Thymus (tissue), 11 donors: Measurements from ENCODE around the gene KCNAB1. TPM values are rescaled to one million over a fixed set of nuclear protein-coding genes. Genes with fewer than 3 reads are reported as not detected.
"Not testable (repeated sequence)": the region's sequence is repeated elsewhere in the genome, so short reads cannot be mapped to it uniquely, and the experiment has no call there.

Experiments used
- DNase-seq, 9 donors: peaks; one replicate each; pipeline ENCODE4 v3.0.0-alpha.2; 2013; ENCODE audit warnings: low spot score in 9 of 9, low read depth in 6 of 9, missing footprints in 1 of 9
- H3K27ac ChIP-seq, 2 donors: one replicate each; pipeline ENCODE4 v1.5.1; 2013; ENCODE audit warnings: control low read depth in 1 of 2, low read depth in 1 of 2, low read length in 1 of 2, mild to moderate bottlenecking in 1 of 2, moderate library complexity in 1 of 2
- H3K27me3 ChIP-seq, 2 donors: one replicate each; pipeline ENCODE4 v1.5.1; 2013; ENCODE audit warnings: low read length in 1 of 2; ENCODE audit not compliant: control insufficient read depth in 2 of 2, insufficient read depth in 1 of 2
- H3K36me3 ChIP-seq, 2 donors: one replicate each; pipeline ENCODE4 v1.5.1; 2013; ENCODE audit warnings: low read length in 1 of 2, mild to moderate bottlenecking in 1 of 2, moderate library complexity in 1 of 2; ENCODE audit not compliant: control insufficient read depth in 2 of 2, insufficient read depth in 2 of 2
- H3K4me1 ChIP-seq, 2 donors: one replicate each; pipeline ENCODE4 v1.5.1; 2013; ENCODE audit warnings: low read length in 2 of 2; ENCODE audit not compliant: control insufficient read depth in 2 of 2, insufficient read depth in 2 of 2
- H3K4me3 ChIP-seq, 2 donors: one replicate each; pipeline ENCODE4 v1.5.1; 2013; ENCODE audit warnings: low read length in 2 of 2, control low read depth in 1 of 2, mild to moderate bottlenecking in 1 of 2
- H3K9me3 ChIP-seq, 2 donors: one replicate each; pipeline ENCODE4 v1.5.1; 2013; ENCODE audit warnings: low read length in 1 of 2, mild to moderate bottlenecking in 1 of 2; ENCODE audit not compliant: control insufficient read depth in 2 of 2, insufficient read depth in 1 of 2
- WGBS: extraction: QIAGEN DNeasy Blood & Tissue Kit; methylation state at CpG from one replicate; pipeline ENCODE4 v1.1.7; 2013; 5-methylcytosine and 5-hydroxymethylcytosine counted together
- polyA plus RNA-seq: library from polyadenylated mRNA; stranded (reverse); fragments of 200-250 nt; gene quantifications from one replicate; pipeline ENCODE4 v1.2.3, GENCODE V29; 2013
- total RNA-seq: library from RNA; stranded (reverse); fragments of 120-200 nt; gene quantifications from one replicate; pipeline ENCODE4 v1.2.4, GENCODE V29; 2013
- donor health status: healthy.

KCNAB1 gene
- total and polyA plus RNA-seq, 2 donors, result 1.0 to 4.0 TPM

DNA sequence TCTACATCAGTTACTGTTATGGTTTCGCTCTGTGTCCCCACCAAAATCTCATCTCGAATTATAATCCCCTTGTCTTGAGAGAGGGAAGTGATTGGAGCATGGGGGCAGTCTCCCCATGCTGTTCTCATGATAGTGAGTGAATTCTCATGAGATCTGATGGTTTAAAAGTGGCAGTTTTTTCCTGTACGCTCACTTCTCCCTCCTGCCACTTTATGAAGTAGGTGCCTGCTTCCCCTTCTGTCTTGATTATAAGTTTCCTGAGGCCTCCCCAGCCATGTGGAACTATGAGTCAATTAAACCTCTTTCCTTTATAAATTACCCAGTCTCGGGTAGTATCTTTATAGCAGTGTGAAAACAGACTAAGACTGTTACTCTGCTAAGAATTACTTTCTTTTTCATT, 449.5 kb downstream of the KCNAB1 start:
- H3K36me3 ChIP-seq, H3K4me1 ChIP-seq, H3K9me3 ChIP-seq, H3K27me3 ChIP-seq, H3K27ac ChIP-seq, DNase-seq, H3K4me3 ChIP-seq: not testable (repeated sequence)
- 72% methylated on average over 4 of the region's 4 CpGs for WGBS

DNA sequence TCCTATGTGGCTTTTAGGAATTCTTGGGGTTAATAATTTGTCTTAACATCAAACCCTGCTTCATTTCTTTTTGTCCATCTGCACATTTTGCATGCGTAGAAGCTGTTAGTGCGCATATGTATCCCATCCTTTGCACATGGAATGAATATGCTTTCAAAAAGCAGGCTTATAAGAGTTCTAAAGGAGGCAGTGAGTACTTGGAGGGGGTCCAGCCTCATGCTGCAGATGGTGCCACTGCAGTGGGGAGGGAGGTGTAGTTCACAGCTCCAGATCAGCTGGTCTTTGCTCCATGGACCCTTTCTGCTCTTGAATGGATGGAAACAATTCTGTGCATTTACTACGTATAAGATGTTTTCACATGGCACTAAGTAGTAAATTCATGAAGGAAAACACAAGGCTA, 455.3 kb downstream of the KCNAB1 start:
- WGBS, result 97% methylated on average over 3 of the region's 3 CpGs
- H3K27ac ChIP-seq, result no peak overlapping the region
- no peaks in the 10 kb centered on the region for H3K36me3 ChIP-seq
- no peaks in the 10 kb centered on the region for H3K4me1 ChIP-seq
- H3K4me3 ChIP-seq, result no peak overlapping the region
- H3K27me3 ChIP-seq, result no peaks in the 10 kb centered on the region
- no peak for DNase-seq
- H3K9me3 ChIP-seq, result no peaks in the 10 kb centered on the region

DNA sequence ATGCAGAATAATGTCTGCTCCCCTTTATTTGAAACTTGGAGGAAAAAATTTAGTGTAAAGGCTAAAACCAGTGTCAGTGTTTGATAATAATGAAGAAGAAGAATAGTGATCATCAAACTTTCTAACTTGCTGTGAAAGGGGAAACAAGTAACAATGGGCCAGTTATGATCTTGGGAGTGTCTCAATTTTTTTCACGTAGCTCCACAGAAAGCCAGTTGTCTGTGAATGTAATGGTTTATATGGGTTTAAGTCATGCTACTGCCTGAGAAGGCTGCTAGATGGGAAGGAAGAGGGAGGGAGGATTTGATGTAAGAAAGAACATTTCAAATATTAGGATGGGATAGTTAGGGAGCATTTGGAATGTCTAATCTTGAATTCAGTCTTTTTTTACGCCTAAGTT, 455.7 kb downstream of the KCNAB1 start:
- DNase-seq, result no peak
- H3K9me3 ChIP-seq, result no peaks in the 10 kb centered on the region
- H3K4me3 ChIP-seq, result no peak overlapping the region
- no peaks in the 10 kb centered on the region for H3K4me1 ChIP-seq
- no peaks in the 10 kb centered on the region for H3K27me3 ChIP-seq
- H3K27ac ChIP-seq, result no peak overlapping the region
- 97% methylated on average over 2 of the region's 2 CpGs for WGBS
- H3K36me3 ChIP-seq, result no peaks in the 10 kb centered on the region

DNA sequence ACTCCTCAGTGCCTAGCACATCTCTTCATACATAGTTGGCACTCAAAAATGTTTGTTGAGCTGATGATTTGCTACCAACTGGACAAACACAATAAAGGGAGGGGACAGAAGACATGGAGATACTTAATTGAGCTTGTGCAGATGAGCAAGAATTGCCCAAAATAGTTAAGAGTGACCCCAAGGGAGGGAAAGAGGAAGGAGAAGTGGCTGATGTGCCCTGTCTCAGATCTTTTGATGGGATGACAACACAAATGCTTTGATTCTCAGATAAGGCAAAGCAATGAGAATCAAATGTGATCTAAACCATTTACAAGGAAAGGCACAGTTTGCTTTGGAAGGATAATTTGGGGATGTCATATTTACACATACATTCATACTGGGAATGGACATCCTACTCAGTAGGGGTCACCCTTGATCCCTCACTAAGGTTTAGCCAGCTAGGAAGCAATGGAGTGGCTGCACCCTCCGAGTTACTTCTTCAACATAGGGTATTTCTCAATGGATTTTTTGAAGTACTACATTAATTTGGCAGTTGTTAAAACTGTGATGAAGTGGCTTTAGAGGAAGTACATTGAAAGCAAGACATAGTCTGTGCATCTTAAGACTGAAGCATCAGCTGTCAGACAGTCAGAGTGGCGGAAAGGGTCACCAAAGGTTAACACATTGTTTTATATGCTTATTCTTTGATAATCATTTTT, 456.4 kb downstream of the KCNAB1 start:
- Histone ChIP-seq H3K9me3 (no peaks in the 10 kb centered on the region), H3K27ac (no peak overlapping the region), H3K4me3 (no peak overlapping the region), H3K4me1 (no peaks in the 10 kb centered on the region), H3K27me3 (no peaks in the 10 kb centered on the region), H3K36me3 (no peaks in the 10 kb centered on the region)
- DNase-seq, result no peak
- 90% methylated on average over 2 of the region's 2 CpGs for WGBS

DNA sequence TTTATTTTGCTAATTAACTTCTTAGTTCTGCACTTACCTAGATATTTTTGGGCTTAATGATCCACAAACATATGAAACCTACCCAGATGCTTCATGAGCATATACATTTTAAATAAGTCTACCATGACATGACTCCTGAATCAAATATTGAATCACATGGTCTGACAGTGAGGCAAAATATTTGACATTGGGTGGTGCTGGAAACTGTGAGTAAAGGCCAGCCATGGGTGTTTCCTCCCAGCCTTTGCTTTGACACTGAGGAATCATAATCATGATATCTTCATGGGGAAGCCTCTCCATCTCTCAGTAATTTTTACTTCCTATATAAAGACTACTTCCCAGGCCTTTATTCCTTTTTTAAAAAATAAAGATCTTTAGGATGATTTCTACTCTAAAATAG, 457.4 kb downstream of the KCNAB1 start:
- Histone ChIP-seq H3K36me3 (no peaks in the 10 kb centered on the region), H3K27ac (no peak overlapping the region), H3K4me3 (no peak overlapping the region), H3K27me3 (no peaks in the 10 kb centered on the region), H3K9me3 (no peaks in the 10 kb centered on the region), H3K4me1 (no peaks in the 10 kb centered on the region)
- DNase-seq, result no peak

DNA sequence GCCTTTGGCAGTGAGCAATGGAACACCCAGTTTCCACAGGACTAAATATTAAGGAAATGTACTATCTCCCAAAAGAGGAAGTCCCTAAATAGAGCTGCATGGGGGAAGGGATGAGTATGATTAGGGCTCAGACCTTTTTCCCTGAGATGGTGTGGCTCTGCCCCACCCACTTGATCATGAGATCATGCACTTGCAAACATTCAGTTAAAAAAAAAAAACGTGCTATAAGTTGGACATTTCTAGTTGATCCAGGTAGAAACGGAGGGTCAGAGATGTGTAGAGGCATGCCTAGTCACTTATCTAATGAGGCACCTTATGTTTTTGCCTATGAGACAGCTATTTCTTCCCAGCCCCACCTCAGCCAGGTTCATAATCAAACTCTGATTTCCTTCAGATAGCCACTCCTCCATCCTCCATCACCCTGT, 459.1 kb downstream of the KCNAB1 start:
- no peaks in the 10 kb centered on the region for H3K27me3 ChIP-seq
- no peaks in the 10 kb centered on the region for H3K9me3 ChIP-seq
- no peaks in the 10 kb centered on the region for H3K4me1 ChIP-seq
- no peaks in the 10 kb centered on the region for H3K36me3 ChIP-seq
- no peak overlapping the region for H3K4me3 ChIP-seq
- no peak overlapping the region for H3K27ac ChIP-seq
- DNase-seq, result no peak
- 54% methylated on average over 2 of the region's 2 CpGs for WGBS

DNA sequence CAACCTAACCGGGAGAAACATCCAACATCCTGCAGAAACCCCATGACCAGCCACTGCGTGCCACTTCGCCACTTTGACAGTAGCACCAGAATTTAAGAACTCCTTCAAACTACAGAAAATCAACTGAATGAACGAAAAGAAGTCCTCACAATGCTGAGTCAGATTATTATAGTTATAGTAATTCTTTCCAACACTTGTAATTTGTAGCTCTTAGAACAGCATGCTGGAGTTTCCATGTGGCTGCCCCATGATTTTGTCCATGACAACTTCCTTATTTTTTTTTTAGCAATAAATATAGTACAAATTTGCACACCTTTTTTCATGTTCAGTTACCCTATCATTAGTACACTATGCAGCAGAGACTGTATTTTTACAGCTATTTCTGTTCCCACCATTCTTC, 460.7 kb downstream of the KCNAB1 start:
- DNase-seq, result no peak
- WGBS, result 97% methylated on average over 4 of the region's 4 CpGs
- Histone ChIP-seq H3K4me3 (no peak overlapping the region), H3K36me3 (no peaks in the 10 kb centered on the region), H3K27ac (no peak overlapping the region), H3K9me3 (no peaks in the 10 kb centered on the region), H3K27me3 (no peaks in the 10 kb centered on the region), H3K4me1 (no peaks in the 10 kb centered on the region)

DNA sequence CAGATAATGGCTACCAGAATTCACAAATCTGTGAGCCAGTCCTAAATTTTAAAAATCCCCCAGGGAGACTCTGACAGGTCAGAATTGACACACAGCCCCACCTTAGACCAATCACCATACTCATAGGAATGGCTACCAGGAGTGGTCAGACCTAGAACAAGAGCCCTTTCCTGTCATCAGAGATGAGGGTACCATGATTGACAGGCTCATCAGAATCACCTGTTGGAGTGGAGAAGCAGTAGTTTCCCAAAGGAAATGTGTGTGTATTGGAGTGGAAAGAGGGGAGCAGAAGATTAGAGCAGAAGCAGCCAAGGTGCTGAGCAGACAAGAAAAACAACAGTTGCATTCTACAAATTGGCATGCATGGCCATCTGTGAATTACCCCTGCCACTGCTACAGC, 461.6 kb downstream of the KCNAB1 start:
- no peak for DNase-seq
- no peaks in the 10 kb centered on the region for H3K27me3 ChIP-seq
- no peak overlapping the region for H3K27ac ChIP-seq
- H3K36me3 ChIP-seq, result no peaks in the 10 kb centered on the region
- no peaks in the 10 kb centered on the region for H3K9me3 ChIP-seq
- H3K4me3 ChIP-seq, result no peak overlapping the region
- H3K4me1 ChIP-seq, result no peaks in the 10 kb centered on the region

DNA sequence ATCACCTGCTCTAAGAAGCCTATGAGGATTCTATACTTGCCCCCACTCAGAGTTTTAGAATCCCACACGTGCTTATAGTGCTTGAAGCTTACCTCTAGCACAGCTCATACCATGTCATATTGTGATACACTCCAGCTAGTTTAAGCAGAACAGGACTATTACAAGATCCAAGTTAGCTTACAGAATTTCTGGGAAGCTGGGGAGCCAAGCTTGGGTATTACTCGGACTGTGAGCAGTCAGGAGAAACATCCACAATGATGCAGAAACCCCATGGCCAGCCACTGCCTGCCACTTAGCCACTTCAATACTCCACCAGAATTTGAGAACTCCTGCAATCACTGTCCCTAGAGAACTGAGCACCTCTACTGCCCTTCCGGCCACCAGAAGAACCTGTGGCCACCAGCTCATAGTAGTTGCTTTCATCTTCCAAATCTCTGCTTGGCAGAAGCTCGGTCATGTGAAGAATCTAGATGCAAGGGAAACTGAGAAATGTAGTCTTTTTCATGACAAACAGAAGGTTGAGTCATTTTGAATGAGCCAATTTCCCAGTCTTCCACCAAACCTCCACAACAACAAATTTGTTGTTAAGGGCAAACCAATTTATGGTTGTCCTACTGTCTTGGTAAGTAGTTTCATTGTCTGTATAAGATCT, 462.3 kb downstream of the KCNAB1 start:
- no peaks in the 10 kb centered on the region for H3K4me1 ChIP-seq
- no peak overlapping the region for H3K27ac ChIP-seq
- H3K36me3 ChIP-seq, result no peaks in the 10 kb centered on the region
- no peaks in the 10 kb centered on the region for H3K9me3 ChIP-seq
- no peak overlapping the region for H3K4me3 ChIP-seq
- WGBS, result 97% methylated on average over 4 of the region's 4 CpGs
- DNase-seq, result no peak
- no peaks in the 10 kb centered on the region for H3K27me3 ChIP-seq
